ENCODE results near the gene TKTL1.

Gene TKTL1

GRCh38 chrX:154374313-154375155, 78.9 kb downstream of the TKTL1 start, which contains the start of gene FLNA:
TSS of gene FLNA (minus strand) at chrX:154374634. CDS start at chrX:154371245, 3,389 bp downstream.
- Histone ChIP-seq H4K20me1 (ENCODE audit: insufficient read depth, low read length) (peaks cover 17% of the 10 kb centered on the region; the same call in 1 of the 2 replicates), H3K9me3 (ENCODE audit: insufficient read depth, low read length, severe bottlenecking) (no peaks in the 10 kb centered on the region), H3K4me1 (ENCODE audit: insufficient read depth, low read length) (peaks cover 41% of the 10 kb centered on the region), H3K4me3 (ENCODE audit: low read depth in 1 of 2, low read length in 2 of 2) (no peak within 1 kb of the TSS), H3K4me2 (ENCODE audit: insufficient read depth, low read length) (no peak within 1 kb of the TSS), H3K27ac (ENCODE audit: low read length) (no peak within 1 kb of the TSS), H3K36me3 (ENCODE audit: insufficient read depth, low read length) (peaks cover 7% of the 10 kb centered on the region; the same call in 1 of the 2 replicates), H3K27me3 (ENCODE audit: insufficient read depth, low read length, poor library complexity) (peaks cover 4% of the 10 kb centered on the region), H3K79me2 (ENCODE audit: insufficient read depth, low read length) (peaks cover 23% of the 10 kb centered on the region), H3K9ac (ENCODE audit: low read depth, low read length) (no peak within 1 kb of the TSS), H2AFZ (ENCODE audit: low read depth, low read length) (no peak within 1 kb of the TSS)
- ATAC-seq (ENCODE audit: insufficient read depth, low read depth) (no peak), DNase-seq (no peak)
- TF ChIP-seq CTCF (IDR thresholded peaks at IDR 0.05; ENCODE audit: borderline replicate concordance, extremely low read depth, low read length, poor library complexity, severe bottlenecking) (no peak), EZH2 (IDR thresholded peaks at IDR 0.05; ENCODE audit: borderline replicate concordance, low read depth, low read length, severe bottlenecking) (no peak)

- peaks cover 41% of the 10 kb centered on the region for H3K4me1 ChIP-seq (ENCODE audit: insufficient read depth, low read length)
- H3K36me3 ChIP-seq (ENCODE audit: insufficient read depth, low read length): peaks cover 4% of the 10 kb centered on the region; the same call in 1 of the 2 replicates
- H3K4me2 ChIP-seq (ENCODE audit: insufficient read depth, low read length): no peak overlapping the region
- H3K9me3 ChIP-seq (ENCODE audit: insufficient read depth, low read length, severe bottlenecking): no peaks in the 10 kb centered on the region
- TF ChIP-seq EZH2 (IDR thresholded peaks at IDR 0.05; ENCODE audit: borderline replicate concordance, low read depth, low read length, severe bottlenecking) (no peak), CTCF (IDR thresholded peaks at IDR 0.05; ENCODE audit: borderline replicate concordance, extremely low read depth, low read length, poor library complexity, severe bottlenecking) (no peak)
- H3K27ac ChIP-seq (ENCODE audit: low read length): no peak overlapping the region
- peaks cover 23% of the 10 kb centered on the region for H3K79me2 ChIP-seq (ENCODE audit: insufficient read depth, low read length)
- H3K4me3 ChIP-seq (ENCODE audit: low read depth in 1 of 2, low read length in 2 of 2): no peak overlapping the region
- peaks cover 4% of the 10 kb centered on the region for H3K27me3 ChIP-seq (ENCODE audit: insufficient read depth, low read length, poor library complexity)
- ATAC-seq (ENCODE audit: insufficient read depth, low read depth) (no peak), DNase-seq (no peak)
- no peak overlapping the region for H3K9ac ChIP-seq (ENCODE audit: low read depth, low read length)
- H4K20me1 ChIP-seq (ENCODE audit: insufficient read depth, low read length): peaks cover 16% of the 10 kb centered on the region
- no peak overlapping the region for H2AFZ ChIP-seq (ENCODE audit: low read depth, low read length)
Observed at GRCh38 chrX:154375156-154375504, 79.5 kb downstream of the TKTL1 start.

- H3K9me3 ChIP-seq (ENCODE audit: insufficient read depth, low read length, severe bottlenecking): no peaks in the 10 kb centered on the region
- peak overlapping the region; percentile 94 for H3K9ac ChIP-seq (ENCODE audit: low read depth, low read length)
Observed at GRCh38 chrX:154376774-154377173, 81.2 kb downstream of the TKTL1 start.

More at GRCh38 chrX:154376774-154377173, 81.2 kb downstream of the TKTL1 start:
- DNase-seq (no peak), ATAC-seq (ENCODE audit: insufficient read depth, low read depth) (no peak)
- Histone ChIP-seq H3K36me3 (ENCODE audit: insufficient read depth, low read length) (peaks cover 18% of the 10 kb centered on the region; the same call in 1 of the 2 replicates), H2AFZ (ENCODE audit: low read depth, low read length) (no peak overlapping the region), H3K4me3 (ENCODE audit: low read depth in 1 of 2, low read length in 2 of 2) (no peak overlapping the region), H3K4me1 (ENCODE audit: insufficient read depth, low read length) (peaks cover 44% of the 10 kb centered on the region), H3K79me2 (ENCODE audit: insufficient read depth, low read length) (peaks cover 22% of the 10 kb centered on the region), H3K27me3 (ENCODE audit: insufficient read depth, low read length, poor library complexity) (peaks cover 4% of the 10 kb centered on the region), H3K4me2 (ENCODE audit: insufficient read depth, low read length) (0 out of 2 replicates have a peak overlapping the region, but pooled peaks have one; percentile 86), H4K20me1 (ENCODE audit: insufficient read depth, low read length) (peaks cover 19% of the 10 kb centered on the region), H3K27ac (ENCODE audit: low read length) (no peak overlapping the region)
- no peak for TF ChIP-seq CTCF (IDR thresholded peaks at IDR 0.05; ENCODE audit: borderline replicate concordance, extremely low read depth, low read length, poor library complexity, severe bottlenecking)
- TF ChIP-seq EZH2 (IDR thresholded peaks at IDR 0.05; ENCODE audit: borderline replicate concordance, low read depth, low read length, severe bottlenecking): no peak

Measured in DND-41 (cell line).